DND-41 (cell line): ENCODE measurements around the gene MAP2K5.
"Not testable (repeated sequence)": the region's sequence is repeated elsewhere in the genome, so short reads cannot be mapped to it uniquely, and the experiment has no call there.

ENCODE experiments used
- ATAC-seq: fragments of 200-7000 bp; cut with Tn5 transposase; 3 replicates; pipeline ENCODE4 v1.9.1; 2021; ENCODE audit warnings: low read depth; ENCODE audit not compliant: insufficient read depth
- DNase-seq: peaks from one replicate; pipeline ENCODE4 v3.0.0-alpha.2; 2020
- H2AFZ ChIP-seq: 2 replicates; pipeline ENCODE4 v1.6.0; 2012; ENCODE audit warnings: low read depth, low read length
- H3K27ac ChIP-seq: 2 replicates; pipeline ENCODE4 v1.5.1; 2012; ENCODE audit warnings: low read length, inconsistent platforms
- H3K27me3 ChIP-seq: fragments of 200-600 bp; sonication (generic); 2 replicates; pipeline ENCODE4 v1.6.0; 2012; ENCODE audit warnings: low read length, mild to moderate bottlenecking, inconsistent platforms; ENCODE audit not compliant: insufficient read depth, poor library complexity
- H3K36me3 ChIP-seq: 2 replicates; pipeline ENCODE4 v1.5.1; 2012; ENCODE audit warnings: low read length, inconsistent platforms; ENCODE audit not compliant: insufficient read depth
- H3K4me1 ChIP-seq: 2 replicates; pipeline ENCODE4 v1.5.1; 2012; ENCODE audit warnings: mild to moderate bottlenecking, low read length; ENCODE audit not compliant: insufficient read depth
- H3K4me2 ChIP-seq: 2 replicates; pipeline ENCODE4 v1.6.0; 2012; ENCODE audit warnings: mild to moderate bottlenecking, moderate library complexity, low read length, inconsistent platforms; ENCODE audit not compliant: insufficient read depth
- H3K4me3 ChIP-seq, 2 experiments: fragments of 200-600 bp in 1 of 2; shearing (Covaris generic) in 1 of 2; 2 replicates each; pipeline ENCODE4 v1.5.1; 2012 to 2016; ENCODE audit warnings: inconsistent platforms in 2 of 2, low read length in 2 of 2, mild to moderate bottlenecking in 2 of 2, low read depth in 1 of 2, moderate library complexity in 1 of 2
- H3K79me2 ChIP-seq: 2 replicates; pipeline ENCODE4 v1.6.0; 2012; ENCODE audit warnings: low read length, inconsistent platforms; ENCODE audit not compliant: insufficient read depth
- H3K9ac ChIP-seq: 2 replicates; pipeline ENCODE4 v1.6.0; 2012; ENCODE audit warnings: low read depth, mild to moderate bottlenecking, inconsistent platforms, low read length, moderate library complexity
- H3K9me3 ChIP-seq: 2 replicates; pipeline ENCODE4 v1.5.1; 2012; ENCODE audit warnings: low read length, moderate library complexity, mild to moderate bottlenecking, inconsistent platforms; ENCODE audit not compliant: insufficient read depth, severe bottlenecking
- H4K20me1 ChIP-seq: 2 replicates; pipeline ENCODE4 v1.6.0; 2012; ENCODE audit warnings: low read length; ENCODE audit not compliant: insufficient read depth
- EZH2 ChIP-seq: IDR thresholded peaks from 3 replicates; pipeline ENCODE4 v1.6.1; 2012; ENCODE audit warnings: borderline replicate concordance, low read depth, mild to moderate bottlenecking, moderate library complexity, low read length, inconsistent platforms; ENCODE audit not compliant: severe bottlenecking
- TF ChIP-seq, protein P1 (sequence below): IDR thresholded peaks from 2 replicates; pipeline ENCODE4 v1.5.1; 2012; ENCODE audit warnings: borderline replicate concordance, low read length, moderate library complexity, mild to moderate bottlenecking; ENCODE audit not compliant: poor library complexity, severe bottlenecking; ENCODE audit errors: extremely low read depth

MAP2K5 gene

DNA sequence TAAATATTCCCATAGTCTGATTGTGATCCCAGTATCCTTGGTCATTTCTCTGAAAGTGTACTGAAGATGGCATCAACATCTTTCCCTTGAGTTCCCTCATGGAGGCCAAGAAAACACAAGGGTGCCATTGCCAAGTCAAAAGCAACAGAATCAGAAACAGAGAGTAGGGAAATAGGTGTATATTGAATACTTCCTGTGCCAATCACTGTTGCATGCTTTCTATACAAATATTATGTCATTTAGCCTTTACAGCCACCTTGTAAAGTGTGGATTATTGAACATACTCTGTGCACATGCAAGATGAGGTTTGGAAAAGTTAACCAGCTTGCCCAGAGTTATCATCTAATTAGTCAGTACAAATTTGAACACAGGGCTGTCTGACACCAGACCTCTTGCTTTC, 117.9 kb downstream of the MAP2K5 start:
- Histone ChIP-seq H3K4me3 (no peak overlapping the region), H3K4me1 (no peaks in the 10 kb centered on the region), H3K27me3 (no peaks in the 10 kb centered on the region), H2AFZ (no peak overlapping the region), H3K4me2 (no peak overlapping the region), H3K27ac (no peak overlapping the region), H3K9me3 (no peaks in the 10 kb centered on the region), H4K20me1 (no peaks in the 10 kb centered on the region), H3K9ac (no peak overlapping the region), H3K79me2 (no peaks in the 10 kb centered on the region), H3K36me3 (peaks cover 13% of the 10 kb centered on the region; the same call in 1 of the 2 replicates)
- no peak for DNase-seq
- no peak for ATAC-seq
- TF ChIP-seq, protein P1, sequence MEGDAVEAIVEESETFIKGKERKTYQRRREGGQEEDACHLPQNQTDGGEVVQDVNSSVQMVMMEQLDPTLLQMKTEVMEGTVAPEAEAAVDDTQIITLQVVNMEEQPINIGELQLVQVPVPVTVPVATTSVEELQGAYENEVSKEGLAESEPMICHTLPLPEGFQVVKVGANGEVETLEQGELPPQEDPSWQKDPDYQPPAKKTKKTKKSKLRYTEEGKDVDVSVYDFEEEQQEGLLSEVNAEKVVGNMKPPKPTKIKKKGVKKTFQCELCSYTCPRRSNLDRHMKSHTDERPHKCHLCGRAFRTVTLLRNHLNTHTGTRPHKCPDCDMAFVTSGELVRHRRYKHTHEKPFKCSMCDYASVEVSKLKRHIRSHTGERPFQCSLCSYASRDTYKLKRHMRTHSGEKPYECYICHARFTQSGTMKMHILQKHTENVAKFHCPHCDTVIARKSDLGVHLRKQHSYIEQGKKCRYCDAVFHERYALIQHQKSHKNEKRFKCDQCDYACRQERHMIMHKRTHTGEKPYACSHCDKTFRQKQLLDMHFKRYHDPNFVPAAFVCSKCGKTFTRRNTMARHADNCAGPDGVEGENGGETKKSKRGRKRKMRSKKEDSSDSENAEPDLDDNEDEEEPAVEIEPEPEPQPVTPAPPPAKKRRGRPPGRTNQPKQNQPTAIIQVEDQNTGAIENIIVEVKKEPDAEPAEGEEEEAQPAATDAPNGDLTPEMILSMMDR = no peak
- no peak for TF ChIP-seq EZH2

GRCh38 chr15:67660874-67661606, 118.5 kb downstream of the MAP2K5 start:
- no peak for ATAC-seq
- Histone ChIP-seq H3K27ac (no peak overlapping the region), H3K4me1 (no peaks in the 10 kb centered on the region), H3K36me3 (peaks cover 13% of the 10 kb centered on the region; the same call in 1 of the 2 replicates), H3K27me3 (no peaks in the 10 kb centered on the region), H3K4me2 (no peak overlapping the region), H2AFZ (no peak overlapping the region), H3K9ac (no peak overlapping the region), H3K4me3 (no peak overlapping the region), H3K9me3 (no peaks in the 10 kb centered on the region), H3K79me2 (no peaks in the 10 kb centered on the region), H4K20me1 (no peaks in the 10 kb centered on the region)
- TF ChIP-seq, protein P1 = no peak
- TF ChIP-seq EZH2 = no peak
- no peak for DNase-seq

DNA sequence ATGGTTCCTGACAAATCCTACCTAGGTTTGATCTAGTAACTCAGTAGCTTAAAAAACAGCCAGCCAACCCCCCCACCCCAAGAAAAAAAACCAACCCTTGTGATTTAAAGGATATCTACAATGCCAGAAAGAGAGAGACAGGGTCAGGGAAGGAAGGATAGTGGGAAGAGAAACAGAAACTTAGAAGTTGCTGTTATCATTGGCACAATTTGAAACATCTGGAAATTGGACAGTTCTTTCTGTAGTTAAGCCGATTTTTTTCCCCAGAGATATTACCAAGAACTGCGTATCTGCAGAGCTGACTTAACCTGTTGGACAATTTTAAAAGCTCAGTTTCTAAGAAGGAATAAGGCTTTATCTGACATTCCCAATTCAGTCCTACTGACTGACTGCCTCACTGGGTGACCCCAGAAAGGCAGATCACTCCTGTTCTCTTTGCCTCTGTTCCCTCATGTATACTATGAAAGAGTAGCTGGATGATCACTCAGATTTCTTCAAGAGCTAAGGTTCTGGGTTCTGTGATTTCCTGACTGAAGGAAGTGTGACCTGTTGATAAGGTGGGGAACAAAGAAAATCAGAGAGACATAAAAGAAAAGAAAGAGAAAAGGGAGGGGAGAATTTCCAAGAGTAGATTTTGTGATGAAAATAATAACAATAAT, 128.3 kb downstream of the MAP2K5 start:
- ATAC-seq (no peak), DNase-seq (no peak)
- peaks cover 5% of the 10 kb centered on the region; the same call in 1 of the 2 replicates for H3K36me3 ChIP-seq
- H3K27me3 ChIP-seq = no peaks in the 10 kb centered on the region
- H3K9me3 ChIP-seq = no peaks in the 10 kb centered on the region
- H2AFZ ChIP-seq = no peak overlapping the region
- no peaks in the 10 kb centered on the region for H4K20me1 ChIP-seq
- TF ChIP-seq, protein P1 = no peak
- no peak for TF ChIP-seq EZH2
- no peak overlapping the region for H3K27ac ChIP-seq
- H3K4me3 ChIP-seq = no peak overlapping the region
- no peaks in the 10 kb centered on the region for H3K79me2 ChIP-seq
- H3K4me1 ChIP-seq = no peaks in the 10 kb centered on the region
- no peak overlapping the region for H3K9ac ChIP-seq
- no peak overlapping the region for H3K4me2 ChIP-seq

DNA sequence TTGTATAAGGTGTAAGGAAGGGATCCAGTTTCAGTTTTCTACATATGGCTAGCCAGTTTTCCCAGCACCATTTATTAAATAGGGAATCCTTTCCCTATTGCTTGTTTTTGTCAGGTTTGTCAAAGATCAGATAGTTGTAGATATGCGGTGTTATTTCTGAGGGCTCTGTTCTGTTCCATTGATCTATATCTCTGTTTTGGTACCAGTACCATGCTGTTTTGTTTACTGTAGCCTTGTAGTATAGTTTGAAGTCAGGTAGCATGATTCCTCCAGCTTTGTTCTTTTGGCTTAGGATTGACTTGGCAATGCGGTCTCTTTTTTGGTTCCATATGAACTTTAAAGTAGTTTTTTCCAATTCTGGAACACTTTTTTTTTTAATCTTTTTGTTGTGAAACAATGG, 130.3 kb downstream of the MAP2K5 start:
- ATAC-seq, H3K79me2 ChIP-seq, H4K20me1 ChIP-seq, H2AFZ ChIP-seq, H3K27ac ChIP-seq, H3K36me3 ChIP-seq, H3K9me3 ChIP-seq, H3K4me3 ChIP-seq, H3K4me2 ChIP-seq, H3K4me1 ChIP-seq, H3K9ac ChIP-seq, DNase-seq, H3K27me3 ChIP-seq: not testable (repeated sequence)
